ENCODE data around the gene FRAS1.

DNA sequence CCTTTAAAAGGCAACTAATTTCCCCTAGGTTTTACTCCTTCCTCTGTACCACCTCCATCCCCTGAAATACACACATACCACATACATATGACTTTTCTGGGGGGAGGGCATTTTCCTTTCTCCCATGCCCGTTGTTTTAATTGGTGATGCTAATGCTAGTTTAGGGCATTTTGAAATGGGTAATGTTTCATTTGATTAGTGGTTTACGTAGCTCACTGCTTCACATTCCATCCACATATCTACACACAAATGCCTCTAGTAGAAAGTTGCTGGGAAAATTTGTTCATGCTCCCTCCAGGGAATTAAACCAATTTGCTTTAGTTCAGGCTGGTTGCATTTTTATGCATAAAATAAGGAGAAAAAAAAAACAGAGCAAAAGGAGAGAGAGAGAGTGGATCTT, 231.2 kb downstream of the FRAS1 start:
- TF ChIP-seq, protein P1, sequence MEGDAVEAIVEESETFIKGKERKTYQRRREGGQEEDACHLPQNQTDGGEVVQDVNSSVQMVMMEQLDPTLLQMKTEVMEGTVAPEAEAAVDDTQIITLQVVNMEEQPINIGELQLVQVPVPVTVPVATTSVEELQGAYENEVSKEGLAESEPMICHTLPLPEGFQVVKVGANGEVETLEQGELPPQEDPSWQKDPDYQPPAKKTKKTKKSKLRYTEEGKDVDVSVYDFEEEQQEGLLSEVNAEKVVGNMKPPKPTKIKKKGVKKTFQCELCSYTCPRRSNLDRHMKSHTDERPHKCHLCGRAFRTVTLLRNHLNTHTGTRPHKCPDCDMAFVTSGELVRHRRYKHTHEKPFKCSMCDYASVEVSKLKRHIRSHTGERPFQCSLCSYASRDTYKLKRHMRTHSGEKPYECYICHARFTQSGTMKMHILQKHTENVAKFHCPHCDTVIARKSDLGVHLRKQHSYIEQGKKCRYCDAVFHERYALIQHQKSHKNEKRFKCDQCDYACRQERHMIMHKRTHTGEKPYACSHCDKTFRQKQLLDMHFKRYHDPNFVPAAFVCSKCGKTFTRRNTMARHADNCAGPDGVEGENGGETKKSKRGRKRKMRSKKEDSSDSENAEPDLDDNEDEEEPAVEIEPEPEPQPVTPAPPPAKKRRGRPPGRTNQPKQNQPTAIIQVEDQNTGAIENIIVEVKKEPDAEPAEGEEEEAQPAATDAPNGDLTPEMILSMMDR (IDR thresholded peaks at IDR 0.05), result no peak
- TF ChIP-seq POLR2AphosphoS5 (IDR thresholded peaks at IDR 0.05), result no peak

Data from prostate gland (tissue), 2 donors.